ENCODE data around the gene TNFRSF8. TPM values are rescaled to one million over a fixed set of nuclear protein-coding genes. Genes with fewer than 3 reads are reported as not detected.
A peak's percentile ranks its signal among the peaks of the same experiment; 100 is the strongest.

Gene TNFRSF8
- total RNA-seq, 2 experiments from 2014 or later = 0.17 to 0.22 TPM

DNA sequence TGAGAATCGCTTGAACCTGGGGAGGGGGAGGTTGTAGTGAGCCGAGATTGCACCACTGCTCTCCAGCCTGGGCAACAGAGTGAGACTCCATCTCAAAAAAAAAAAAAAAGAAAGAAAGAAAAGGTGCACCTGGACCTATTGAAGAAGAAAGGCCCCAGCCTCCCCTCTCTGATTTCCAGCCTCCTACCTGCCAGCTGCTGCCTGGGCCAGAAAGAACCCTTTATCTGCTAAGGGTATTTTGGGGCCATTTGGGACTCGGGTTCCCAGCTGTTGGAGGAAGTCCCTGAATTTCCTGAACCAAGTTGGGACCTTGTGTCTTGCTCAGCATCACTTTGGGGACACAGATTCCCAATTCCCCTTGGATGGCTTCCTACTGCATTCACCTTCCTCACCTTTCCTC is 3.9 kb upstream of the TNFRSF8 start:
- no peak overlapping the region for H3K27ac Mint-ChIP-seq
- H3K4me1 Mint-ChIP-seq = peaks cover 24% of the 10 kb centered on the region
- POLR2A ChIA-PET = no interaction called here
- ATAC-seq (ENCODE audit: low read depth) (no peak), DNase-seq (no peak)
- no peak overlapping the region for H3K4me3 Mint-ChIP-seq
- peaks cover 38% of the 10 kb centered on the region for H3K27me3 Mint-ChIP-seq
- no peaks in the 10 kb centered on the region for H3K9me3 Mint-ChIP-seq
- no peaks in the 10 kb centered on the region for H3K36me3 Mint-ChIP-seq

- Mint-ChIP-seq H3K27me3 (peaks cover 43% of the 10 kb centered on the region), H3K27ac (peak overlapping the region; percentile 28), H3K4me1 (peaks cover 29% of the 10 kb centered on the region), H3K9me3 (no peaks in the 10 kb centered on the region), H3K36me3 (no peaks in the 10 kb centered on the region), H3K4me3 (no peak overlapping the region)
- POLR2A ChIA-PET = no interaction called here
- DNase-seq (no peak), ATAC-seq (ENCODE audit: low read depth) (no peak)
These were observed 3.2 kb upstream of the TNFRSF8 start for GRCh38 chr1:12059722-12060464.

DNA sequence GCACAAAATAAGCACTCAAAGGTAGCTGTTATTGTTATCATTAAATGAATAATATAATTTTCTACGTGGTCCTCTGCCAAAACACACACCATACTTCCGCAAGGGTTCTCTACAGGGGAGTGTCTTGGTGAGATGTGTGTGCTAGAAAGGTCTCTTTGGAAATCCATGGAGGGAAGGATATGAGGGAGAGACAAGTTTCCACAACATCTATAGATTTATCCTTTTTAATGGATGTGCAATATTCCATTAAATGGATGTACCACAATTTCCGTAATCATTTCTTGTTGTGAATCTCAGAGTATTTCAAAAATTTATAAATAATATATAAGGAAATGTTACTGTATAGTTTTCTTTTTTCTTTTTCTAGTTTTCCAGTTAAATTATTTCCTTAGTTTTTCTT is 2.6 kb upstream of the TNFRSF8 start:
- Mint-ChIP-seq H3K36me3 (no peaks in the 10 kb centered on the region), H3K4me3 (no peak overlapping the region), H3K9me3 (no peaks in the 10 kb centered on the region), H3K4me1 (peaks cover 29% of the 10 kb centered on the region), H3K27me3 (peaks cover 48% of the 10 kb centered on the region), H3K27ac (no peak overlapping the region)
- POLR2A ChIA-PET = no interaction called here
- DNase-seq (no peak), ATAC-seq (ENCODE audit: low read depth) (no peak)

GRCh38 chr1:12064073-12064969 is 1.2 kb downstream of the TNFRSF8 start:
- H3K9me3 Mint-ChIP-seq = no peaks in the 10 kb centered on the region
- no peak for ATAC-seq (ENCODE audit: low read depth)
- no peaks in the 10 kb centered on the region for H3K36me3 Mint-ChIP-seq
- peaks cover 72% of the 10 kb centered on the region for H3K27me3 Mint-ChIP-seq
- H3K27ac Mint-ChIP-seq = no peak overlapping the region
- POLR2A ChIA-PET = interaction anchor here (0.9 kb wide), 1 partner anchor 156 kb away, joined by 5 read pairs; no protein-coding TSS in a partner anchor
- H3K4me1 Mint-ChIP-seq = peaks cover 36% of the 10 kb centered on the region
- peak overlapping the region; percentile 36 for H3K4me3 Mint-ChIP-seq
- no peak for DNase-seq

DNA sequence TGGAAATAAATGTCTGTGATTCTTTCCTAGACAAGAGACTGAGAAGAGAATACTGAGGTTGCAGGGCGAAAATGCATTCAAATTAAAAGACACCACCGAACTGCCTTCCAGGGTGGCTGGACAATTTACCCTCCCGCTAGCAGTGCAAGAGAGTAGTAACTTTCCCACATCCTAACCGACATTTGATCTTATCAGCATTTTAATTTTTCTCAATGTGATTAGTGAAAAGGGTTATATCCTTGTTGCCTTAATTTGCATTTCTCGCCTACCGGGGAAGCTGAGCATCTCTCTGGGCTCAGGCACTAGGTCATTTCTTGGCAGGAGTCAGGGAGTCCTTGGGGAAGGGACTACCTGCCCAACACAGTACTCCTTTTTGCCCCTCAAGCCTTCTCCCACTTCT is 2.8 kb downstream of the TNFRSF8 start:
- H3K4me1 Mint-ChIP-seq = peaks cover 41% of the 10 kb centered on the region
- no peaks in the 10 kb centered on the region for H3K36me3 Mint-ChIP-seq
- POLR2A ChIA-PET = interaction anchor here (0.6 to 2.4 kb wide), 3 partner anchors 21 to 157 kb away, joined by 3 to 11 read pairs (median 5); no protein-coding TSS in a partner anchor
- H3K4me3 Mint-ChIP-seq = peak overlapping the region; percentile 60
- H3K9me3 Mint-ChIP-seq = no peaks in the 10 kb centered on the region
- ATAC-seq (ENCODE audit: low read depth) (peak; percentile 13), DNase-seq (no peak)
- H3K27me3 Mint-ChIP-seq = peaks cover 66% of the 10 kb centered on the region
- no peak overlapping the region for H3K27ac Mint-ChIP-seq

DNA sequence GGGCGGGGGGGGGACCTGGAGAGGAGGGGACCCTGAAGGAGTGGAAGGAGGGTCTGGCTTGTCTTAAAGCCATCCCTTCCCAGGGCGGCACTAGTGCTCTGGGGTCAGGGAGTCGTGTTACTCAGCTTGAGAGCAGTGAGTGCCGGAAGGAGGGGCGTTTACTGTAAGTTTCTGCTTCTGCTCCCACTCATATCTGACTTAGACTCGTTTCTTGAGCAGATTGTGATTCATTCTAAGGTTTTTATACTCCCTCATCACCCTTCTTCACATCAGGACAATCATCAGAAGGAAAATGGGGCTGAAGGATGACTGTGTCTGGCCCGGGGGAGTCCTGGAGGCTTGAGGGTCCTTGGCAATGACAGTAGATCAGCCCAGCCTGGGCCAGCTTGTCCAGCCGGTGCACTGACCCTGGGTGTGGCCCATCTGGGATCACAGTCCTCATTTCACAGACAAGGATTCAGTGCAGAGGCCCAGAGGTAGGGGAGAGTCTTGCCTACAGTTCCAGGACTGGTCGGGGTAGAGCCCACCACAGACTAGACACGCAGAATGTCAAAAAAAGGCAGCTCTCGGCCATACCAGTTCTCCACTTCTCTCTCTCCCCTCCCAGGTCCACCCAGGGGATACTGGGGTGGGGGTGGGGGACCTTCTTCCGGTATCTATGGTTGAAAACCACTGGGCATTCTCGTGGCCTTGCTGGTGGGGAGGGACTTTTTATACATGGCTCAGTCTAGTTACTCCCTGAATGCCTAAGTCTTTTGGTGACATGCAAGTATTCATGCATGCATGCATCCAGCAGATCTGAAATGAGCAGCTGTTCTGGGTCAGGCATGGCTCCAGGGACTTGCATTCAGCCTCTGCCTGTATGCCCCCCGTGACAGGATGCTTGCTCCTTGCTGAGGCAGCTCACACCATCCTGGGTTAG is 5.1 kb downstream of the TNFRSF8 start:
- H3K27ac Mint-ChIP-seq = no peak overlapping the region
- no peak for DNase-seq
- H3K27me3 Mint-ChIP-seq = peaks cover 59% of the 10 kb centered on the region
- no peak overlapping the region for H3K4me3 Mint-ChIP-seq
- ATAC-seq (ENCODE audit: low read depth) = peak; percentile 39
- H3K4me1 Mint-ChIP-seq = peaks cover 36% of the 10 kb centered on the region
- no peaks in the 10 kb centered on the region for H3K9me3 Mint-ChIP-seq
- H3K36me3 Mint-ChIP-seq = no peaks in the 10 kb centered on the region
- POLR2A ChIA-PET = interaction anchor here (1.2 to 2.4 kb wide), 2 partner anchors 37 to 159 kb away, joined by 3 to 11 read pairs; no protein-coding TSS in a partner anchor

- DNase-seq = no peak
- Mint-ChIP-seq H3K27me3 (peaks cover 49% of the 10 kb centered on the region), H3K27ac (no peak overlapping the region), H3K4me3 (peak overlapping the region; percentile 48), H3K36me3 (no peaks in the 10 kb centered on the region), H3K4me1 (peaks cover 31% of the 10 kb centered on the region), H3K9me3 (no peaks in the 10 kb centered on the region)
- ATAC-seq (ENCODE audit: low read depth) = peak; percentile 49
- POLR2A ChIA-PET = interaction anchor here (0.8 kb wide), 1 partner anchor 22 kb away, joined by 3 read pairs; no protein-coding TSS in a partner anchor
These were observed 6.6 kb downstream of the TNFRSF8 start for GRCh38 chr1:12069623-12070244.

GRCh38 chr1:12071892-12072291 is 8.8 kb downstream of the TNFRSF8 start:
- H3K4me1 Mint-ChIP-seq = peaks cover 22% of the 10 kb centered on the region
- H3K27ac Mint-ChIP-seq = no peak overlapping the region
- H3K36me3 Mint-ChIP-seq = no peaks in the 10 kb centered on the region
- DNase-seq (no peak), ATAC-seq (ENCODE audit: low read depth) (no peak)
- POLR2A ChIA-PET = interaction anchor here (0.9 kb wide), 1 partner anchor 164 kb away, joined by 3 read pairs; no protein-coding TSS in a partner anchor
- no peak overlapping the region for H3K4me3 Mint-ChIP-seq
- H3K9me3 Mint-ChIP-seq = no peaks in the 10 kb centered on the region
- H3K27me3 Mint-ChIP-seq = peaks cover 38% of the 10 kb centered on the region

GRCh38 chr1:12072741-12073140 is 9.6 kb downstream of the TNFRSF8 start:
- H3K27me3 Mint-ChIP-seq = peaks cover 32% of the 10 kb centered on the region
- no peak overlapping the region for H3K4me3 Mint-ChIP-seq
- no peaks in the 10 kb centered on the region for H3K36me3 Mint-ChIP-seq
- H3K9me3 Mint-ChIP-seq = no peaks in the 10 kb centered on the region
- no peak for ATAC-seq (ENCODE audit: low read depth)
- POLR2A ChIA-PET = no interaction called here
- DNase-seq = no peak
- H3K27ac Mint-ChIP-seq = no peak overlapping the region
- peaks cover 19% of the 10 kb centered on the region for H3K4me1 Mint-ChIP-seq

GRCh38 chr1:12073796-12074195 is 10.7 kb downstream of the TNFRSF8 start:
- Mint-ChIP-seq H3K27me3 (peaks cover 25% of the 10 kb centered on the region), H3K4me3 (no peak overlapping the region), H3K4me1 (peaks cover 12% of the 10 kb centered on the region), H3K27ac (no peak overlapping the region), H3K36me3 (no peaks in the 10 kb centered on the region), H3K9me3 (no peaks in the 10 kb centered on the region)
- POLR2A ChIA-PET = no interaction called here
- no peak for ATAC-seq (ENCODE audit: low read depth)
- DNase-seq = no peak

DNA sequence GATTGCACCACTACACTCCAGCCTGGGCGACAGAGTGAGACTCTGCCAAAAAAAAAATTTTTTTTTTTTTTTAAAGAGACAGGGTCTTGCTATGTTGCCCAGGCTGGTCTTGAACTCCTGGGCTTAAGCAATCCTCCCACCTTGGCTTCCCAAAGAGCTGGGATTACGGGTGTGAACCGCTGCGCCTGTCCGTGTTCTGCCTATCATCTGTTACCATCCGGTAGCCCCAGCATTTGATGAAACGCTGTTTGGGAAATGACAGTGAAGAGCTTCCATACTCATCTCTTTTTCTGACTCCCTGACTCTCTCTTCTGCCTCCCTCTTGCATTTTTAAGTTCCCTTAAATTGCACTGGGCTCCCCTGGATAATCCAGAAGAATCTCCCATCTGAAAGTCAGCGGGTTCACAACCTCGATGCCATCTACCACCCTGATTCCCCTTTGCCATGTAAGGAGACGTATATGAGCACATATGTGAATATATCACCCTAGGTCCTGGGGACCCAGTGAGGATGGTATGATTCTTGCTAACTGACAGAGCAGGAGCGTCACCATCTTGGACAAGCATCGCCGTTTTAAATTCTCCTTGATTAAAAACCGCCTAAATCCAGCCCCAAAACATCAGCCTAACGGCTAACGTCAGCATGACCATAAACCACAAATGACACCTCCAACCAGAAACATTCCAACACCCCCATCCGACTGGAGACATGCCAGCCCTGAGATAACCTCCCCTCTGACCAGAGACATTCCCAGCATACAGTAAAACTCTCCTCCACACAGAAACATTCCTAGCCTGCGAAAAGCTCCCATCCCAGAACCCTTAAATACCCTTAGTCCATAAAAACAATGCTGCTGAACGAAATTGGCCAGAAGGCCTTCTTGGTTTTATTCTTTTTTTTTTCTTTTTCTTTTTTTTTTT is 12.4 kb downstream of the TNFRSF8 start:
- POLR2A ChIA-PET = no interaction called here
- Mint-ChIP-seq H3K27ac (no peak overlapping the region), H3K27me3 (peaks cover 20% of the 10 kb centered on the region), H3K36me3 (no peaks in the 10 kb centered on the region), H3K4me3 (no peak overlapping the region), H3K4me1 (peaks cover 2% of the 10 kb centered on the region), H3K9me3 (no peaks in the 10 kb centered on the region)
- ATAC-seq (ENCODE audit: low read depth) = no peak
- no peak for DNase-seq
